Fibroblast of skin of left quadriceps (primary cell): Measurements from ENCODE around the gene U2AF2.
"Not testable (repeated sequence)": the region's sequence is repeated elsewhere in the genome, so short reads cannot be mapped to it uniquely, and the experiment has no call there.

Experiments used
- DNase-seq, 2 experiments: peaks; one replicate each; pipeline ENCODE4 v3.0.0-alpha.2; 2013; ENCODE audit warnings: low read depth in 2 of 2

U2AF2 gene

GRCh38 chr19:55712804-55713631 is 58.2 kb downstream of the U2AF2 start:
- DNase-seq, result no peak

GRCh38 chr19:55716531-55716930 is 61.7 kb downstream of the U2AF2 start:
- no peak for DNase-seq

GRCh38 chr19:55717251-55717650 is 62.4 kb downstream of the U2AF2 start:
- no peak for DNase-seq

- DNase-seq, result not testable (repeated sequence)
Measured at GRCh38 chr19:55717879-55718711, 63.3 kb downstream of the U2AF2 start.

- DNase-seq, result no peak
Measured at GRCh38 chr19:55720214-55720746, 65.4 kb downstream of the U2AF2 start.

GRCh38 chr19:55720801-55721200 is 66.0 kb downstream of the U2AF2 start:
- no peak for DNase-seq

GRCh38 chr19:55723491-55723890 is 68.7 kb downstream of the U2AF2 start:
- no peak for DNase-seq
